Lower lobe of right lung (tissue), 2 donors: ENCODE data around the gene AMOTL2. TPM values are rescaled to one million over a fixed set of nuclear protein-coding genes. Genes with fewer than 3 reads are reported as not detected.
A peak's percentile ranks its signal among the peaks of the same experiment; 100 is the strongest.

Experiments used
- ATAC-seq, 2 donors: fragments of 200-7000 bp; cut with Tn5 transposase; one replicate each; pipeline ENCODE4 v1.9.1; 2020 to 2022; ENCODE audit warnings: mild to moderate bottlenecking in 2 of 2, moderate library complexity in 2 of 2
- DNase-seq: peaks from one replicate; pipeline ENCODE4 v3.0.0-alpha.2; 2020
- H3K27ac ChIP-seq: fragments of 200-600 bp; one replicate; pipeline ENCODE4 v1.8.0; 2022
- H3K27me3 ChIP-seq: fragments of 200-600 bp; one replicate; pipeline ENCODE4 v1.8.0; 2022; ENCODE audit warnings: low read depth
- H3K36me3 ChIP-seq: fragments of 200-600 bp; one replicate; pipeline ENCODE4 v1.8.0; 2022; ENCODE audit warnings: mild to moderate bottlenecking
- H3K4me1 ChIP-seq: fragments of 200-600 bp; one replicate; pipeline ENCODE4 v1.8.0; 2022
- H3K4me3 ChIP-seq: fragments of 200-600 bp; one replicate; pipeline ENCODE4 v1.8.0; 2022; ENCODE audit warnings: mild to moderate bottlenecking
- H3K9me3 ChIP-seq: fragments of 200-600 bp; one replicate; pipeline ENCODE4 v1.8.0; 2022
- intact Hi-C: fragments of 100-400 bp; cut with DNase I; formaldehyde crosslinking; loops from one replicate; pipeline ENCODE4 v1.11.0; 2022
- total RNA-seq: library from RNA; stranded (reverse); fragmentation: NEBNext Ultra II Directional; extraction: Animal tissue kit (Norgen Biotek cat#: 25700); gene quantifications from one replicate; pipeline ENCODE4 v1.2.1, GENCODE V29; 2021
- TF ChIP-seq, protein P1 (sequence below): fragments of 200-600 bp; IDR thresholded peaks from one replicate; pipeline ENCODE4 v1.8.0; 2022; ENCODE audit warnings: antibody characterized with exemption, mild to moderate bottlenecking
- donor health status: DM: no; HTN: yes; CAD: no; lungs with severe emphysema.

Gene AMOTL2
- total RNA-seq, 1 donor from 2014 or later: 77.8 TPM

DNA sequence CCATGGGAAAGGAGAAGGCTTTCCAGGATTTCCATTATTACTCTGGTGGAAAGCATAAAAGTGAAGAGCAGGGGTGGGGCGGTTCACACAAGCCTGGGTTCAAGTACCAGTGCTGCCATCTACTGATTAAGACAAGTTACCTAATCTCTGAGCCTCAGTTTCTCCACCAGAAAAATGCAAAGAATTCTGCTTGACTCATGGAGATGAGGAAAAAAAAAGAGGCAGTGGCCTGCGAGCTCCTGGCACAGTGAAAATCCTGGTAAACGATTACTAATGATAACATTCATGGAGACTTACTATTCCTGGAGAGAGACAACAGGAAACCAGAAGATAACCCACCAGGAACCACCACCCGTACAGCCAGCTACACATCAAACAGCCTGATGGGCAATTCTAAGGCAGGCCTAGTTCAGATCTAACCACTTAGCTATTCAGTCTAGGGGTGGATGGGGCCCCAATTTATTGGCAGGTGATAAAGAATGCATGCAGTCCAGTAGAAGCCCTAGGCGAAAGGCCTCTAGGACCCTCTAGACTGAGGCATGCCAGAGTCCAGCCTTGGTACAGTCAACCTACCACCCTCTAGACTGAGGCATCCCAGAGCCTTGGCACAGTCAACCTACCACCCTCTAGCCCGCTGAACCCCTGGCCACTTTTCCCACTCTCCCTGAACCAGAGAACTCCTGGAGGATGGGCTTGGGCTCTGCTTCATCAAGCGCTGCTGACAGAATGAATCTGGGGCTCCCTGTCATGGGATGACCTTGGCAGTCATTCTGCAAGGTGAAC lies 2.5 kb downstream of the AMOTL2 start:
- TF ChIP-seq, protein P1, sequence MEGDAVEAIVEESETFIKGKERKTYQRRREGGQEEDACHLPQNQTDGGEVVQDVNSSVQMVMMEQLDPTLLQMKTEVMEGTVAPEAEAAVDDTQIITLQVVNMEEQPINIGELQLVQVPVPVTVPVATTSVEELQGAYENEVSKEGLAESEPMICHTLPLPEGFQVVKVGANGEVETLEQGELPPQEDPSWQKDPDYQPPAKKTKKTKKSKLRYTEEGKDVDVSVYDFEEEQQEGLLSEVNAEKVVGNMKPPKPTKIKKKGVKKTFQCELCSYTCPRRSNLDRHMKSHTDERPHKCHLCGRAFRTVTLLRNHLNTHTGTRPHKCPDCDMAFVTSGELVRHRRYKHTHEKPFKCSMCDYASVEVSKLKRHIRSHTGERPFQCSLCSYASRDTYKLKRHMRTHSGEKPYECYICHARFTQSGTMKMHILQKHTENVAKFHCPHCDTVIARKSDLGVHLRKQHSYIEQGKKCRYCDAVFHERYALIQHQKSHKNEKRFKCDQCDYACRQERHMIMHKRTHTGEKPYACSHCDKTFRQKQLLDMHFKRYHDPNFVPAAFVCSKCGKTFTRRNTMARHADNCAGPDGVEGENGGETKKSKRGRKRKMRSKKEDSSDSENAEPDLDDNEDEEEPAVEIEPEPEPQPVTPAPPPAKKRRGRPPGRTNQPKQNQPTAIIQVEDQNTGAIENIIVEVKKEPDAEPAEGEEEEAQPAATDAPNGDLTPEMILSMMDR: no peak
- Histone ChIP-seq H3K4me3 (peak overlapping the region; percentile 80), H3K36me3 (peaks cover 51% of the 10 kb centered on the region), H3K9me3 (no peaks in the 10 kb centered on the region), H3K27me3 (no peaks in the 10 kb centered on the region), H3K4me1 (peaks cover 74% of the 10 kb centered on the region), H3K27ac (peak overlapping the region; percentile 100)
- DNase-seq: no peak
- intact Hi-C loops: no loop called here
- ATAC-seq: no peak

DNA sequence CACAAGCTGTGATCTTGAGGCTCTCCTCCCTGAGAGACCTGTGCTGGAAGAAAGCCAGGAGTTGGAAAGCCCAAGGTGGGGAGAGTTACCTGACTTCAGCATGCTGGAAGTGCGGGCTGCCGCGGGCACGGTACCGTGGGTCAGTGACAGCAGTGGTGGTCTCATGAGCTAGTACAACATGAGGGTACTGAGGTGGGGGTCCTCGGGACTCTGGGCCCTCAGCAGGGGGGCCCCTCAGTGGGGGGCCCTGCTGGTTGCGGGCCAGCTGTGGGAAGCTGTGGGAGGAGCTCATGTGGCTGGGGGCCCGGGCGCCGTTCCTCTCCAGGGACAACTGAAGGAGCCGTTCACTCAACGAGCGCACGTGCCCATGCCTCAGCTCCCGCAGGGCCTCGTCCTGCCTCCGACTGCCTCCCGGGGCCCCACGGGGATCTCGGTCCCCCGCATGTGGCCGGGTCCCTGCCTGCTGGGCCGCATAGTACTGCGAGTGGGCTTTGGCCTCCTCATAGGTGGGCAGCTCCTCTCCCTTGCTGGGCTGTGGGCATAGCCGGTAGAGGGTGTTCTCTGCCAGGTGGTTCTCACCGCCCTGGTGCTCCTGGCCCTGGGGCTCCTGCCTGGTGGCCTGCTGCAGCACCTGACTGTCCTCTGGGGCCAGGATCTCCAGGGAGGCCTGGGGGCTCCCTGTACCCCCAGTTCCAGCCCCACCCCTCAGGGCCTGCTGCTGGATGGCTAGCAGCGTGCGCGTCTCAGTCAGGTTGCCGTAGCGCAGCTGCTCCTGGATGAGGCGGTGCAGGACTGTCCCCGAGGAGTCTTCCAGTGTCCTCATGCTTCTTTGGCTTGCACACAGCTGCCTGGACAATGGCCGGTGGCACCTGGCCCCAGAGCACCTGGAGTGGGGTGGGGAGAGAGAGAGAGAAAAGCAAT lies 3.4 kb downstream of the AMOTL2 start:
- peak overlapping the region; percentile 80 for H3K4me3 ChIP-seq
- DNase-seq (no peak), ATAC-seq (no peak)
- H3K36me3 ChIP-seq: peaks cover 60% of the 10 kb centered on the region
- intact Hi-C loops: no loop called here
- H3K27ac ChIP-seq: peak overlapping the region; percentile 100
- TF ChIP-seq, protein P1: no peak
- H3K4me1 ChIP-seq: peaks cover 74% of the 10 kb centered on the region
- H3K27me3 ChIP-seq: no peaks in the 10 kb centered on the region
- no peaks in the 10 kb centered on the region for H3K9me3 ChIP-seq

DNA sequence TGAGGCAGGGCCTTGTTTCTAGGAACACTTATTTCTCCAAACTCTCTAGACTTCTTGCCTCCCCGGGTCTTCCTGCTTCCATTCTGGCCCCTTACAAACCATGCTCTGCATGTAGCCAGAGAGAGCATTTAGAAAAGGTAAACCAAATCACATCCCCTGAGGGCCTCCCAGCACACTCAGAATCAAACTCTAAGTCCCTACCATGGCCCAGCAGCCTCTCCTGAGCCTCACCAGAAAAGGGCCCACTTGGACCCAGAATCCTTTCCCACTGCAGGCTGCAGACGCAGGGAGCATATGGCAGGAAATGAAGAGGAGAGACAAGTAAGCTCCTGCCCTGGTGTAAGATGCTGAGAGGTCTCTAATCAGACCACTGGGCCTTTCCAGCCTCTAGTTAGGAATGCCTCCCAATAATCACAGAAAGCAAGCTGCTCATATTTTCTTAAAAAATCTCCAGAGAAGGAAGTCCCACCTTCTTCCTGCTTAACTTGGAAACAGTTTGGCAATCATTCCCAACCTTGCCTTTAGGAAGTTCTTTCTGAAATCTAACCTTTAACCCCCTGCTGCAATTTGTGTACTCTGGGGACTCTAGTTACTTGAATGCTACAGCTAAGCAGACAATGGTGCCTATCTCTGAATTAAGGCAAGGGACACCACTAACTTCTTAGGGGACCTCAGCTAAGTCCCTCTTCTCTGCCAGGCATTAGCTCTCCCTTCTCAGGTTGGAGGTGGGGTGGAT lies 4.2 kb downstream of the AMOTL2 start:
- DNase-seq (no peak), ATAC-seq (no peak)
- TF ChIP-seq, protein P1: no peak
- Histone ChIP-seq H3K27me3 (no peaks in the 10 kb centered on the region), H3K27ac (peak overlapping the region; percentile 100), H3K36me3 (peaks cover 68% of the 10 kb centered on the region), H3K9me3 (no peaks in the 10 kb centered on the region), H3K4me1 (peaks cover 74% of the 10 kb centered on the region), H3K4me3 (peak overlapping the region; percentile 80)
- intact Hi-C loops: loop anchor here (10.0 kb wide), 1 partner anchor 55 kb away; no protein-coding TSS in a partner anchor

DNA sequence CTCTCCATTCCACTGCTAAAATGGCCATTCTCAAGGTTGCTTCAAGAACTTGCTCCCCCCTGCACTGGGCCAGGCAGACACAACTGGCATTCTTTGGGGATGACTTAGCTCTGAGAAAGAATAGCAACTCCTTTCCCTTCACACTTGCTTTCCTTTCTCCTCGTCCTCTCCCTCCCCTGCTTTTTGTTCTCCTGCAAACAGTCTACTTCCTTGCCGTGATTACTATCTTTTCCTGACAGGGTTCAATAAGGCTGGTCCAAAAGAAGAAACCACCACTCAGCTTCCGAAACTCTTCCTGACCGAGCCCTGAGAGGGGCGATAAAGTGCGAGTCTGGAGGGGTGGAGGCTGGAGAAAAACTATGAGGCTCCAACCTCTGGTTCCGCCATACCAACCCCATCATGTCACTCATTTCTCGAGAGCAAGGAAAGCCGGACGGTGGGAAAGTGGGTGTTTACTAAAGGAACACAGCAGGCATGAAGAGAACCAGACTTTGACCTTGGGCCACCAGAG lies 5.0 kb downstream of the AMOTL2 start:
- Histone ChIP-seq H3K4me1 (peaks cover 80% of the 10 kb centered on the region), H3K27me3 (peaks cover under 1% of the 10 kb centered on the region), H3K9me3 (no peaks in the 10 kb centered on the region), H3K4me3 (peak overlapping the region; percentile 80), H3K27ac (peak overlapping the region; percentile 100), H3K36me3 (peaks cover 72% of the 10 kb centered on the region)
- ATAC-seq (no peak), DNase-seq (no peak)
- intact Hi-C loops: loop anchor here (10.0 kb wide), 1 partner anchor 54 kb away; no protein-coding TSS in a partner anchor
- TF ChIP-seq, protein P1: no peak

DNA sequence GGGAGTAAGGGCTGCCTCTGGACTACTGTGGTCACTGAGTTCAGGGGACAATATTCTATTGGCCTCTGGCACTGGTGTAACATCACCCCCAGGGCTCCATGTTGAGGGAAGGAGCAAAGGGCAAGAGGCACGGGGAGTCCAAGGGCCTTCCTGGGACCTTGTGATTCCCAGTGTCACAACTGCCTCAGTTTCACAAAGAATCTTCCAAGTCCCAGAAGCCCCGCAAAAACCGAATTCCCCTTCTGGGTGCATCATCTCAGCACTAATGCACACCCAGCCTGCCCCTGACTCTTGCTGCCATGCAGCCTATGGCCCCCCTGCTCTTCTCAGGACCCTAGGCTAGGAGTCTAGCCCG lies 5.5 kb downstream of the AMOTL2 start:
- Histone ChIP-seq H3K9me3 (no peaks in the 10 kb centered on the region), H3K4me3 (peak overlapping the region; percentile 1), H3K36me3 (peaks cover 74% of the 10 kb centered on the region), H3K27me3 (peaks cover 6% of the 10 kb centered on the region), H3K4me1 (peaks cover 85% of the 10 kb centered on the region), H3K27ac (peak overlapping the region; percentile 100)
- DNase-seq: no peak
- intact Hi-C loops: loop anchor here (10.0 kb wide), 1 partner anchor 54 kb away; no protein-coding TSS in a partner anchor
- no peak for ATAC-seq
- TF ChIP-seq, protein P1: no peak
